ENCODE data around the gene ANKS1A. TPM values are rescaled to one million over a fixed set of nuclear protein-coding genes. Genes with fewer than 3 reads are reported as not detected.

ANKS1A gene
- total RNA-seq, 1 donor from 2014 or later = 17.0 TPM

DNA sequence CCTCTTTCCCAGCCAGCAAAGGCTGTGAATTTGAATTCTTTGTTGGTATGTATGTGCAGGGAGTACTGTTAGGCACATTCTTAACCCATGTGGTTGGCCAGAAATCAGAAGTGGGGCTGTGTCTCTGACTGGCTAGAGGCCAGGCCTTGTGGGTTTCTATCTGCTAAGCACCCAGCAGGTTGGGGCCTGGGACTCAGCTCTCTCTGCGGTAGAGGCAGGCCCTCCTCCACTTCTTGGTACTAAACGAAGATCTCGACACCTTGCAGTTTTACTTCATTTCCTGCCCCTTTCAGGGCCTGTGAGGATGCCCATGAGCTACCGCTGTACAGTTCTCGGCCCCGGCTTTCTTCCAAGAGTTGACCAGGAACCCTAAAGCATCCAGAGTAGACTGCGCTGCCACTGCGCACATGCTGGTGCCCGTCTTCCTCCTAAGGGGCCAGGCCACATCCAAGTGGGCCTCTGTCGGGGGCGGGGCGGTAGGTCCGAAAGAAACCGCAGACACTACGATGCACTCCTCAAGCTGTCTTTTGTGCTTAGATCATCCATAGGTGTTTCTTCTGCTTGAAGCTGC lies 201.0 kb downstream of the ANKS1A start:
- no peaks in the 10 kb centered on the region for H3K9me3 ChIP-seq (ENCODE audit: low read depth)
- no peak overlapping the region for H2AFZ ChIP-seq (replicated peaks)
- H3K27me3 ChIP-seq = no peaks in the 10 kb centered on the region
- H4K20me1 ChIP-seq (ENCODE audit: low read depth) = no peaks in the 10 kb centered on the region
- Mint-ChIP-seq H3K27ac (no peak overlapping the region), H3K27me3 (ENCODE audit: insufficient read depth, low read depth) (peaks cover 10% of the 10 kb centered on the region), H3K4me3 (no peak overlapping the region), H3K4me1 (peaks cover 9% of the 10 kb centered on the region), H3K36me3 (peaks cover 5% of the 10 kb centered on the region), H3K9me3 (no peaks in the 10 kb centered on the region)
- no peaks in the 10 kb centered on the region for H3K4me1 ChIP-seq
- no peaks in the 10 kb centered on the region for H3F3A ChIP-seq (ENCODE audit: low read depth)
- no peak overlapping the region for H3K4me3 ChIP-seq
- H3K27ac ChIP-seq = no peak overlapping the region
- no peak overlapping the region for H3K4me2 ChIP-seq
- H3K36me3 ChIP-seq = no peaks in the 10 kb centered on the region
- no peaks in the 10 kb centered on the region for H3K79me2 ChIP-seq (ENCODE audit: low read depth)
- no peak overlapping the region for H3K9ac ChIP-seq
- no peak for DNase-seq (ENCODE audit: low spot score)
- TF ChIP-seq, protein P1, sequence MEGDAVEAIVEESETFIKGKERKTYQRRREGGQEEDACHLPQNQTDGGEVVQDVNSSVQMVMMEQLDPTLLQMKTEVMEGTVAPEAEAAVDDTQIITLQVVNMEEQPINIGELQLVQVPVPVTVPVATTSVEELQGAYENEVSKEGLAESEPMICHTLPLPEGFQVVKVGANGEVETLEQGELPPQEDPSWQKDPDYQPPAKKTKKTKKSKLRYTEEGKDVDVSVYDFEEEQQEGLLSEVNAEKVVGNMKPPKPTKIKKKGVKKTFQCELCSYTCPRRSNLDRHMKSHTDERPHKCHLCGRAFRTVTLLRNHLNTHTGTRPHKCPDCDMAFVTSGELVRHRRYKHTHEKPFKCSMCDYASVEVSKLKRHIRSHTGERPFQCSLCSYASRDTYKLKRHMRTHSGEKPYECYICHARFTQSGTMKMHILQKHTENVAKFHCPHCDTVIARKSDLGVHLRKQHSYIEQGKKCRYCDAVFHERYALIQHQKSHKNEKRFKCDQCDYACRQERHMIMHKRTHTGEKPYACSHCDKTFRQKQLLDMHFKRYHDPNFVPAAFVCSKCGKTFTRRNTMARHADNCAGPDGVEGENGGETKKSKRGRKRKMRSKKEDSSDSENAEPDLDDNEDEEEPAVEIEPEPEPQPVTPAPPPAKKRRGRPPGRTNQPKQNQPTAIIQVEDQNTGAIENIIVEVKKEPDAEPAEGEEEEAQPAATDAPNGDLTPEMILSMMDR (IDR thresholded peaks at IDR 0.05) = no peak
- TF ChIP-seq EZH2phosphoT487 (IDR thresholded peaks at IDR 0.05) (no peak), EZH2 (IDR thresholded peaks at IDR 0.05) (no peak)

DNA sequence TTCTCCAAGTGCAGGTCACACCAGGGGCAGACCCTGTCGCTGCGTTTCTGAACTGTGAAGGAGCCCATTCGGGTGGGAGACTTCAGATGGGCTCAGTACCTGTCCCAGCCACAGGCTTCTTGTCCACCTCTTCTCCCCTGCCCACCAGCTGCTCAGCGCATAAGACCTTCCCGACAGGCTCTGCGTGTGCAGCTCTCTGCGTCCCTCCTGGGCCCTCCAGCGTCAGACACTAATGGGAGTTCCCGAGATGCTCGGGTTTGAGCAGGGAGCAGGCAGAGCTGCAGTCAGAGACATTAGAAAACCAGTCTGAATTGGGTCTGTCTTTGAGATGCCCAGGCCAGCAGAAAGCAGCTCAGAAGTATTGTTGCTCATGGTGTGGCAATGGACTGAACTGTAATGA lies 201.7 kb downstream of the ANKS1A start:
- Mint-ChIP-seq H3K4me3 (no peak overlapping the region), H3K27ac (no peak overlapping the region)

DNA sequence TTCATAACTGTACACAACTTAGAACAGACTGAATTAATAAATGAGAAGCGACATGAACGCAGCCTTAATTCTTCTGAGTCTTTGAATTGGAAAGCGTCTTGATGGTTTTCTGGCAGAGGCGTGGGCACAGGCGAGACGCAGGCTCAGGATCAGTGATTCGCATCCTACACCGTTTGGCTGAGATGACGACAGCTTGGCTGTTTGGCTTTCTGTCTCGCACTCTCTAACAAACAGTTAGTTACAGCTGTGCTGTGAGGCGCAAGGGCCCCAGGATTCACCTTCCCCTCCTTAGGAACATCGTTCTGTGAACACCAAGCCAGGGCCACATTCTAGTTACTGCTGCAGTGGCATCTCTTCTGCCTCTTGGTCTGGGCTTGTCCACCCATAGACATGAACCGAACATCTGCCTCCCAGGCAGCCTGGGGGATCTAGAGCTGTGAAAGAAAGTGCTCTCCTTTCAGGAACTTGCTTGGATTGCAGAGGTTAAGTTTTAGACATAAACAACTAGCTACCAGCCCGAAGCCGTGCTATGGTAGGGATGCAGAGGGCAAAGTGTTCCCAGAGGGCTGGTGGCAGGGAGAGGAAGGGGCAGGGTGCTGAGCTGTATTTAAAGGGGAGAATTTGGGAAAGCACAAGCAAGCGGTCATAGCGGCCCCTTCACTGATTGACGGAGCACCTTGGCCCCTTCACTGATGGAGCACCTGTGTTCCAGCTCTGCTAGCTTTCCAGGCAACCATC lies 202.5 kb downstream of the ANKS1A start:
- Histone ChIP-seq H3K9ac (no peak overlapping the region), H3K27me3 (no peaks in the 10 kb centered on the region), H3K4me1 (peaks cover 8% of the 10 kb centered on the region), H3K79me2 (ENCODE audit: low read depth) (no peaks in the 10 kb centered on the region), H3F3A (ENCODE audit: low read depth) (peaks cover 5% of the 10 kb centered on the region), H3K27ac (no peak overlapping the region), H2AFZ (replicated peaks) (no peak overlapping the region), H3K4me3 (no peak overlapping the region), H4K20me1 (ENCODE audit: low read depth) (no peaks in the 10 kb centered on the region), H3K9me3 (ENCODE audit: low read depth) (no peaks in the 10 kb centered on the region), H3K36me3 (no peaks in the 10 kb centered on the region), H3K4me2 (no peak overlapping the region)
- Mint-ChIP-seq H3K4me3 (no peak overlapping the region), H3K36me3 (peaks cover 5% of the 10 kb centered on the region), H3K4me1 (peaks cover 18% of the 10 kb centered on the region), H3K27me3 (ENCODE audit: insufficient read depth, low read depth) (peaks cover 10% of the 10 kb centered on the region), H3K9me3 (no peaks in the 10 kb centered on the region), H3K27ac (no peak overlapping the region)
- TF ChIP-seq, protein P1 (IDR thresholded peaks at IDR 0.05) = no peak
- TF ChIP-seq EZH2phosphoT487 (IDR thresholded peaks at IDR 0.05) = no peak
- TF ChIP-seq EZH2 (IDR thresholded peaks at IDR 0.05) = no peak
- no peak for DNase-seq (ENCODE audit: low spot score)

More for the DNA sequence above, 201.7 kb downstream of the ANKS1A start:
- H3F3A ChIP-seq (ENCODE audit: low read depth) = no peaks in the 10 kb centered on the region
- H3K4me1 Mint-ChIP-seq = peaks cover 12% of the 10 kb centered on the region
- H3K79me2 ChIP-seq (ENCODE audit: low read depth) = no peaks in the 10 kb centered on the region
- peaks cover 5% of the 10 kb centered on the region for H3K36me3 Mint-ChIP-seq
- H3K9ac ChIP-seq = no peak overlapping the region
- no peaks in the 10 kb centered on the region for H3K27me3 ChIP-seq
- no peaks in the 10 kb centered on the region for H3K9me3 ChIP-seq (ENCODE audit: low read depth)
- TF ChIP-seq, protein P1 (IDR thresholded peaks at IDR 0.05) = no peak
- TF ChIP-seq EZH2 (IDR thresholded peaks at IDR 0.05) (no peak), EZH2phosphoT487 (IDR thresholded peaks at IDR 0.05) (no peak)
- H3K9me3 Mint-ChIP-seq = no peaks in the 10 kb centered on the region
- no peaks in the 10 kb centered on the region for H4K20me1 ChIP-seq (ENCODE audit: low read depth)
- no peak overlapping the region for H3K4me3 ChIP-seq
- H3K4me2 ChIP-seq = no peak overlapping the region
- no peaks in the 10 kb centered on the region for H3K36me3 ChIP-seq
- peaks cover 10% of the 10 kb centered on the region for H3K27me3 Mint-ChIP-seq (ENCODE audit: insufficient read depth, low read depth)
- H2AFZ ChIP-seq (replicated peaks) = no peak overlapping the region
- H3K27ac ChIP-seq = no peak overlapping the region
- no peaks in the 10 kb centered on the region for H3K4me1 ChIP-seq
- DNase-seq (ENCODE audit: low spot score) = no peak

All from neural progenitor cell (in vitro differentiated cells).